Measurements from ENCODE around the gene GOLPH3L.
"Not testable (repeated sequence)": the region's sequence is repeated elsewhere in the genome, so short reads cannot be mapped to it uniquely, and the experiment has no call there.

Gene GOLPH3L

DNA sequence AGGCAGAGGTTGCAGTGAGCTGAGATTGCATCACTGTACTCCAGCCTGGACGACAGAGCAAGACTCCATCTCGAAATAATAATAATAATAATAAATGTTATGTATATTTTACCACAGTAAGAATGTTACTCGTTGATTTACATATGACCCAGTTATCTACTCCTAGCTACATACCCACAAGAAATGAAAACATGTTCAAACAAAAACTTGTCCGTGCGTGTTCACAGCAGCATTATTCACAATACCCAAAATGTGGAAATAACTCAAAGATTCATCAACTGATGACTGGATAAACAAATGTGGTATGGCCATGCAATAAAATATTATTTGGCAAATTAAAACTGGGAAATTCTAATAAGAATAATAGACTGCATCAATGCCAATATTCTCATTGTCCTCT, 35.8 kb downstream of the GOLPH3L start:
- in situ Hi-C loops (cut with MboI; ENCODE audit: low sequenced_read_pairs, unreplicated experiment) = no loop called here
- TF ChIP-seq, protein P1, sequence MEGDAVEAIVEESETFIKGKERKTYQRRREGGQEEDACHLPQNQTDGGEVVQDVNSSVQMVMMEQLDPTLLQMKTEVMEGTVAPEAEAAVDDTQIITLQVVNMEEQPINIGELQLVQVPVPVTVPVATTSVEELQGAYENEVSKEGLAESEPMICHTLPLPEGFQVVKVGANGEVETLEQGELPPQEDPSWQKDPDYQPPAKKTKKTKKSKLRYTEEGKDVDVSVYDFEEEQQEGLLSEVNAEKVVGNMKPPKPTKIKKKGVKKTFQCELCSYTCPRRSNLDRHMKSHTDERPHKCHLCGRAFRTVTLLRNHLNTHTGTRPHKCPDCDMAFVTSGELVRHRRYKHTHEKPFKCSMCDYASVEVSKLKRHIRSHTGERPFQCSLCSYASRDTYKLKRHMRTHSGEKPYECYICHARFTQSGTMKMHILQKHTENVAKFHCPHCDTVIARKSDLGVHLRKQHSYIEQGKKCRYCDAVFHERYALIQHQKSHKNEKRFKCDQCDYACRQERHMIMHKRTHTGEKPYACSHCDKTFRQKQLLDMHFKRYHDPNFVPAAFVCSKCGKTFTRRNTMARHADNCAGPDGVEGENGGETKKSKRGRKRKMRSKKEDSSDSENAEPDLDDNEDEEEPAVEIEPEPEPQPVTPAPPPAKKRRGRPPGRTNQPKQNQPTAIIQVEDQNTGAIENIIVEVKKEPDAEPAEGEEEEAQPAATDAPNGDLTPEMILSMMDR (IDR thresholded peaks at IDR 0.05; ENCODE audit: borderline replicate concordance, control extremely low read depth, extremely low read depth, insufficient read depth, missing control alignments) = no peak
- no peak for DNase-seq (ENCODE audit: low spot score)

DNA sequence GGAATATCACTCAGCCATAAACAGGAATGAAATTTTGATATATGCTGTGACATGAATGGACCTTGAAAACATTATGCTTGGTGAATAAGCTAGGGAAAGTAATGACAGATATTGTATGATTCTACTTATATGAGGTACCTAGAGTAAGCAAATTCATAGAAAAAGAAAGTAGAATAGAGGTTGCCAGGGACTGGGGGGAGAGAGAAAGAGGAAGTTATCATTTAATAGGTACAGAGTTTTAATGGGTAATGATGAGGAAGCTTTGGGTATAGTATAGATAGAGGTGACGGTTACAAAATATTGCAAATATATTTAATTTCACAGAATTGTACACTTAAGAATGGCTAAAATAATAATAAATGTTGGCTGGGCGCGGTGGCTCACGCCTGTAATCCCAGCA, 36.4 kb downstream of the GOLPH3L start:
- in situ Hi-C loops (cut with MboI; ENCODE audit: low sequenced_read_pairs, unreplicated experiment) = no loop called here
- TF ChIP-seq, protein P1 (IDR thresholded peaks at IDR 0.05; ENCODE audit: borderline replicate concordance, control extremely low read depth, extremely low read depth, insufficient read depth, missing control alignments) = no peak
- DNase-seq (ENCODE audit: low spot score) = no peak

DNA sequence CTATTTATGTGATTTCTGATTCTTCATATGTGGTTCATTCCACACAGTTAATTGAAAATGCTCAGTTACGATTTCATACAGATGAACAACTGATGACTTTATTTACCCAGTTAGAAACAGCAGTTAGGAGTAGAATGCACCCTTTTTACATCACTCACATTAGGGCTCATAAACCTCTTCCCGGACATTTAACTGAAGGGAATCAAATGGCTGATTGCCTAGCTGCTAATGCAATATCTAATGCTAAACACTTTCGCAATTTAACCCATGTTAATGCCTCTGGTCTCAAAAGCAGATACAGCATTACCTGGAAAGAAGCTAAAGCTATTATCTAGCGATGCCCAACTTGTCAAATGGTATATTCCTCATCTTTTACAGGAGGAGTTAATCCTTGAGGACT, 39.9 kb downstream of the GOLPH3L start:
- DNase-seq (ENCODE audit: low spot score); in situ Hi-C loops (cut with MboI; ENCODE audit: low sequenced_read_pairs, unreplicated experiment): not testable (repeated sequence)

DNA sequence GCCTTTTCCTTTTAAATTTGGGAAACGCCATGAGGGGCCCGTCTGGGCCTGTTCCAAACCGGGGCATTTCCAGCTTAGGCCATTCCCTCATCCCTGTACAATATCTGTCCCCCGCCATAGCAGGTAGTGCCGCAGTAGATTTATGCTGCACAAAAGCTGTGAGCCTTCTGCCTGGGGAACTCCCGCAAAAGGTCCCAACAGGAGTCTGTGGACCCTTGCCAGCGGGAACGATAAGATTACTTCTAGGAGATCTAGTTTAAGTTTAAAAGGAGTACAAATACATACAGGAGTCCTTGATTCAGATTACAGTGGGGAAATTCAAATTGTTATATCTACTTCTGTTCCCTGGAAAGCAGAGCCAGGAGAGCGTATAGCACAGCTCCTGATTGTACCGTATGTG, 42.3 kb downstream of the GOLPH3L start:
- DNase-seq (ENCODE audit: low spot score); in situ Hi-C loops (cut with MboI; ENCODE audit: low sequenced_read_pairs, unreplicated experiment): not testable (repeated sequence)

DNA sequence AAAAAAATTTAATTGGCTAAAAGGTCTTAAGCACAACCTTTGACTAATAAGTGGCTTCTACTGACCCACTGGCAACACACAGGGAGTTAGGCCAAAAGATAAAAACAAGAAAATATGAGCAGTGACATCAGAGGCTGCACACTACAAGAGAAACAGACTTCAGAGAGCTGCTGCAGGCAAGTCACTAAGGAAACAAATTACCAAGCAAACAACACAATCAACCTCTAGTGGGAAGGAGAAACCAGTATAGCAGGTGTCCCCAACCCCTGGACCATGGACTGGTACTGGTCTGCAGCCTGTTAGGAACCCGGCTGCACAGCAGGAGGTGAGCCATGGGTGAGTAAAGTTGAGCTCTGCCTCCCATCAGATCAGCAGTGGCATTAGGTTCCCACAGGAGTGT, 46.8 kb downstream of the GOLPH3L start:
- no peak for DNase-seq (ENCODE audit: low spot score)
- TF ChIP-seq, protein P1 (IDR thresholded peaks at IDR 0.05; ENCODE audit: borderline replicate concordance, control extremely low read depth, extremely low read depth, insufficient read depth, missing control alignments) = no peak
- in situ Hi-C loops (cut with MboI; ENCODE audit: low sequenced_read_pairs, unreplicated experiment) = no loop called here

DNA sequence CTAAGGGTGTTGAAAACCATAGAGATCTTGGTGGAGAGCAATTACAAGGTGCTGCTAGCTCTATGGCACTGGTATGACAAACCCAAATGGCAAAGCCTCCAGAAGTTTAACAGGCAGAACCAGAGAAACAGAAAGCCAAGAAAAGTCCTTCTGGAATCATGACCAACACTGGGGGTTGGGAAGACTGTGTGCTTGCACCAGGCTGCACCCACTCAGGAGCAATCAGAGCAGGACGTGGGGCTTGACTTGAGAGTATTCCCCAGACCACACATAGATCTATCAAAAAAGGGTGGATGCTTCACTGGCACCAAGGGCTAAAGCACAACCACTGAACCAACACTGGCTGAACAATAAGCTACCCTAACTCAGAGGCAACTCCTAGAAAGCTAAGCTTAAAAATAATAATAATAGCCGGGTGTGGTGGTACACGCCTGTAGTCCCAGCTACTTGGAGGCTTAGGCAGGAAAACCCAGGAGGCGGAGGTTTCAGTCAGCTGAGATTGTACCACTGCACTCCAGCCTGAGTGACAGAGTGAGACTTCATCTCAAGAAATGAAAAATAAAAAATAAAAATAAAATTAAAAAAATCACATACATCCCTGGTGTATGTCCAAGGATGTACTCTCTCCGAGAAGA, 47.4 kb downstream of the GOLPH3L start:
- in situ Hi-C loops (cut with MboI; ENCODE audit: low sequenced_read_pairs, unreplicated experiment) = no loop called here
- TF ChIP-seq, protein P1 (IDR thresholded peaks at IDR 0.05; ENCODE audit: borderline replicate concordance, control extremely low read depth, extremely low read depth, insufficient read depth, missing control alignments) = no peak
- DNase-seq (ENCODE audit: low spot score) = no peak

DNA sequence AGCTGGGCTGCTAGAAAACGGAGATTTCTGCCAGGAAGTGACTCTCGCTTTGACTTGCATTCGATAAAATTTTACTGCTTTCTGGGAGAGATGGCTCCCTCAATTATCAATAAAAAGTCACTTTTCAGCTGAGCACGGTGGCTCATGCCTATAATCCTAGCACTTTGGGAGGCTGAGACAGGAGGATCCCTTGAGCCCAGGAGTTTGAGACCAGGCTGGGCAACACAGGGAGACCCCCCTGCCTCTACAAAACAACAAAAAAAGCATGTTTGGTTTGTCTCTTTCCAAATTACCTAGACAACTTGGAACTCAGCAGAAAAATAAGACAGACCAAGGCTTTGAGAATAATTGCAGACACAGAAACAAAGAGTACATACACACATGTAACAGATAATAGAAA, 54.7 kb downstream of the GOLPH3L start:
- no peak for DNase-seq (ENCODE audit: low spot score)
- TF ChIP-seq, protein P1 (IDR thresholded peaks at IDR 0.05; ENCODE audit: borderline replicate concordance, control extremely low read depth, extremely low read depth, insufficient read depth, missing control alignments) = no peak
- in situ Hi-C loops (cut with MboI; ENCODE audit: low sequenced_read_pairs, unreplicated experiment) = no loop called here

DNA sequence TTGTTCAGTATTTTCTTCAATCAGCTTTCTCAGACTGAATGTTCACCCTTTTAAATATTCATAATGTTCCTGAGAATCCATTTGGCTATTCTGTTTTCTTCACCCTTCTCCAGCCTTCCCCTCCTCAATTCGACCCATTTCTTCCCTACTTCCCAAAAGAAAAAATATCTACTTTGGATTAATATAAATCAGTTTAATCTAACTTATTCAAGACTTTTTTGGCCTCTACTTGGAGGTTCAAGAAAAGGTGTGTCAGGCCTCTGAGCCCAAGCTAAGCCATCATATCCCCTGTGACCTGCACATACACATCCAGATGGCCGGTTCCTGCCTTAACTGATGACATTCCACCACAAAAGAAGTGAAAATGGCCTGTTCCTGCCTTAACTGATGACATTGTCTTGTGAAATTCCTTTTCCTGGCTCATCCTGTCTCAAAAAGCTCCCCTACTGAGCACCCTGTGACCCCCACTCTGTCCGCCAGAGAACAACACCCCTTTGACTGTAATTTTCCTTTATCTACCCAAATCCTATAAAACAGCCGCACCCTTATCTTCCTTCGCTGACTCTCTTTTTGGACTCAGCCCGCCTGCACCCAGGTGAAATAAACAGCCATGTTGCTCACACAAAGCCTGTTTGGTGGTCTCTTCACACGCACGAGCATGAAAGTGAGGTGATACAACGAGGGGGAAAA, 55.7 kb downstream of the GOLPH3L start:
- DNase-seq (ENCODE audit: low spot score); in situ Hi-C loops (cut with MboI; ENCODE audit: low sequenced_read_pairs, unreplicated experiment): not testable (repeated sequence)

DNA sequence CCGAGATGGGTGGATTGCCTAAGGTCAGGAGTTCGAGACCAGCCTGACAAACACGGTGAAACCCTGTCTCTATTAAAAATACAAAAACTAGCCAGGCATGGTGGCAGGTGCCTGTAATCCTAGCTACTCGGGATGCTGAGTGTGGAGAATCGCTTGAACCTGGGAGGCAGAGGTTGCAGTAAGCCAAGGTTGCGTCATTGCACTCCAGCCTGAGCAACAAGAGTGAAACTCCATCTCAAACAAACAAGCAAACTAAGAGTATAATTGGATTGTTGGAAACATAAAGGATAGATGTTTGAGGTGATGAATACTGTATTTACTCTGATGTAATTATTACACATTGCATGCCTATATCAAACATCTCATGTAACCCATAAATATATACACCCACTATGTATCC, 58.5 kb downstream of the GOLPH3L start:
- DNase-seq (ENCODE audit: low spot score); in situ Hi-C loops (cut with MboI; ENCODE audit: low sequenced_read_pairs, unreplicated experiment): not testable (repeated sequence)

DNA sequence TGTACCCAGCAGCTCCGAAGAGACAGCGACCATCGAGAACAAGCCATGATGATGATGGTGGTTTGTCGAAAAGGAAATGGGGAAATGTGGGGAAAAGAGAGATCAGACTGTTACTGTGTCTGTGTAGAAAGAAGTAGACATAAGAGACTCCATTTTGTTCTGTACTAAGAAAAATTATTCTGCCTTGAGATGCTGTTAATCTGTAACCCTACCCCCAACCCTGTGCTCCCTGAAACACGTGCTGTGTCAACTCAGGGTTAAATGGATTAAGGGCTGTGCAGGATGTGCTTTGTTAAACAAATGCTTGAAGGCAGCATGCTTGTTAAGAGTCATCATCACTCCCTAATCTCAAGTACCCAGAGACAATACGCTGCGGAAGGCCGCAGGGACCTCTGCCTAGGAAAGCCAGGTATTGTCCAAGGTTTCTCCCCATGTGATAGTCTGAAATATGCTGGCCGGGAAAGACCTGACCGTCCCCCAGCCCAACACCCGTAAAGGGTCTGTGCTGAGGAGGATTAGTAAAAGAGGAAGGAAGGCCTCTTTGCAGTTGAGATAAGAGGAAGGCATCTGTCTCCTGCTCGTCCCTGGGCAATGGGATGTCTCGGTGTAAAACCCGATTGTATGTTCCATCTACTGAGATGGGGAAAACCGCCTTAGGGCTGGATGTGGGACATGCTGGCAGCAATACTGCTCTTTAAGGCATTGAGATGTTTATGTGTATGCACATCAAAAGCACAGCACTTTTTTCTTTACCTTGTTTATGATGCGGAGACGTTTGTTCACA, 61.9 kb downstream of the GOLPH3L start:
- in situ Hi-C loops (cut with MboI; ENCODE audit: low sequenced_read_pairs, unreplicated experiment); DNase-seq (ENCODE audit: low spot score): not testable (repeated sequence)

All from GM13976 (cell line).